K562 (cell line): Measurements from ENCODE around the gene CCDC33. TPM values are rescaled to one million over a fixed set of nuclear protein-coding genes. Genes with fewer than 3 reads are reported as not detected.
A peak's percentile ranks its signal among the peaks of the same experiment; 100 is the strongest.

Source experiments
- ATAC-seq: fragments of 200-7000 bp; cut with Tn5 transposase; 3 replicates; pipeline ENCODE4 v1.9.1; 2020; ENCODE audit warnings: moderate library complexity
- BruUV-seq: library from RNA; stranded (reverse); fragments of 400-500 nt; replicated peaks from 2 replicates; lab custom pipeline; 2021; lab: Mats Ljungman, UMichigan
- CTCF ChIA-PET: fragments of 300-600 bp; formaldehyde crosslinking; extraction: SDS; loops from one replicate; lab custom pipeline; 2021; ENCODE audit warnings: low intra/inter-chr PET ratio; lab: Yijun Ruan, JAX
- POLR2A ChIA-PET: fragments of 300-600, 350-650 bp; sonication (Branson Sonifier 250); formaldehyde crosslinking; extraction: SDS; loops from one replicate; lab custom pipeline; 2021; ENCODE audit warnings: antibody characterized with exemption, inconsistent platforms; lab: Yijun Ruan, JAX
- DNase-seq, 4 experiments: peaks; one replicate each; pipeline versions ENCODE4 v3.0.0 to v3.0.0-alpha.2; 2011 to 2018; ENCODE audit warnings: low spot score in 3 of 4, mixed read lengths in 3 of 4; ENCODE audit errors: extremely low read depth in 1 of 4
- FAIRE-seq: peaks from 2 replicates; lab custom pipeline; 2011; peaks lifted over from hg19 to GRCh38; lab: Jason Lieb, UNC
- H2AFZ ChIP-seq: 2 replicates; pipeline ENCODE4 v1.6.0; 2011; ENCODE audit warnings: low read depth, low read length, control low read depth, inconsistent platforms
- H3K27ac ChIP-seq: fragments of 200-600 bp; 3 replicates; pipeline ENCODE4 v1.8.0; 2011; ENCODE audit warnings: low read depth, mild to moderate bottlenecking, control low read depth, inconsistent platforms, low read length, moderate library complexity, mixed read lengths; ENCODE audit errors: extremely low read depth
- H3K27me3 ChIP-seq, 2 experiments: fragments of 300-600 bp in 1 of 2; 2 replicates in 1 of 2; 3 replicates in 1 of 2; pipeline versions ENCODE4 v1.6.0 to v1.8.0; 2011; ENCODE audit warnings: inconsistent platforms in 2 of 2, low read length in 2 of 2, mild to moderate bottlenecking in 1 of 2, mixed read lengths in 1 of 2, moderate library complexity in 1 of 2; ENCODE audit not compliant: control insufficient read depth in 2 of 2, insufficient read depth in 2 of 2
- H3K36me3 ChIP-seq: fragments of 300-600 bp; 3 replicates; pipeline ENCODE4 v1.8.0; 2011; ENCODE audit warnings: mild to moderate bottlenecking, low read length, inconsistent platforms; ENCODE audit not compliant: control insufficient read depth, insufficient read depth
- H3K4me1 ChIP-seq, 2 experiments: fragments of 200-600 bp in 1 of 2; replicated peaks in 1 of 2; 2 replicates in 1 of 2; 3 replicates in 1 of 2; pipeline versions ENCODE4 v1.5.1 to v1.8.0; 2011; ENCODE audit warnings: inconsistent platforms in 2 of 2, low read length in 2 of 2, mild to moderate bottlenecking in 1 of 2, mixed read lengths in 1 of 2, moderate library complexity in 1 of 2; ENCODE audit not compliant: control insufficient read depth in 2 of 2, insufficient read depth in 2 of 2
- H3K4me2 ChIP-seq: 2 replicates; pipeline ENCODE4 v1.6.1; 2011; ENCODE audit warnings: low read length, control low read depth, inconsistent platforms, mixed read lengths; ENCODE audit not compliant: insufficient read depth
- H3K4me3 ChIP-seq: fragments of 200-600 bp; sonication (generic), shearing (Covaris generic); 2 replicates; pipeline ENCODE4 v1.5.1; 2016; ENCODE audit warnings: control low read depth, inconsistent platforms
- H3K79me2 ChIP-seq: fragments of 200-600 bp; 3 replicates; pipeline ENCODE4 v1.8.0; 2011; ENCODE audit warnings: low read length, inconsistent platforms; ENCODE audit not compliant: control insufficient read depth, insufficient read depth
- H3K9ac ChIP-seq, 2 experiments: 2 replicates each; pipeline versions ENCODE4 v1.6.0 to v1.6.1; 2011; ENCODE audit warnings: low read depth in 2 of 2, low read length in 2 of 2, control low read depth in 1 of 2, inconsistent platforms in 1 of 2, mild to moderate bottlenecking in 1 of 2, mixed read lengths in 1 of 2; ENCODE audit not compliant: insufficient read depth in 1 of 2
- H3K9me1 ChIP-seq: one replicate; pipeline ENCODE4 v1.6.0; 2011; ENCODE audit warnings: inconsistent platforms, mild to moderate bottlenecking, low read length, moderate library complexity; ENCODE audit not compliant: control insufficient read depth, insufficient read depth
- H3K9me3 ChIP-seq: replicated peaks from 2 replicates; pipeline ENCODE4 v1.5.1; 2011; ENCODE audit warnings: low read depth, low read length, inconsistent platforms; ENCODE audit not compliant: control insufficient read depth, insufficient read depth
- H4K20me1 ChIP-seq: replicated peaks from 2 replicates; pipeline ENCODE4 v1.6.1; 2011; ENCODE audit warnings: low read length, inconsistent platforms, mixed read lengths; ENCODE audit not compliant: control insufficient read depth, insufficient read depth
- NCOA6 ChIP-seq: fragments of 450-650 bp; IDR thresholded peaks from 2 replicates; pipeline ENCODE4 v1.6.1; 2017; ENCODE audit warnings: mild to moderate bottlenecking
- NFYB ChIP-seq: IDR thresholded peaks from 2 replicates; pipeline ENCODE4 v1.6.1; 2011; ENCODE audit warnings: mild to moderate bottlenecking, moderate library complexity; ENCODE audit not compliant: insufficient read length; ENCODE audit errors: extremely low read depth
- PTRF ChIP-seq: fragments of 450-650 bp; IDR thresholded peaks from 2 replicates; pipeline ENCODE4 v1.6.1; 2016; ENCODE audit warnings: mild to moderate bottlenecking, missing genetic modification characterization, missing compliant biosample characterization
- RB1 ChIP-seq: fragments of 450-650 bp; IDR thresholded peaks from 2 replicates; pipeline ENCODE4 v1.6.1; 2017; ENCODE audit warnings: low read depth, mild to moderate bottlenecking
- SMC3 ChIP-seq: conservative IDR thresholded peaks from 2 replicates; pipeline ENCODE4 v1.6.1; 2011; ENCODE audit warnings: low read depth, low read length, improper control_type of control experiment; ENCODE audit not compliant: insufficient read depth
- TCFL5 ChIP-seq: fragments of 250-450 bp; sonication (Bioruptor Pico); conservative IDR thresholded peaks from 2 replicates; pipeline ENCODE4 v1.6.1; 2021; ENCODE audit warnings: mild to moderate bottlenecking, moderate library complexity, matching md5 sums
- THRAP3 ChIP-seq: fragments of 450-650 bp; IDR thresholded peaks from 2 replicates; pipeline ENCODE4 v1.6.1; 2016; ENCODE audit warnings: mild to moderate bottlenecking, inconsistent platforms, borderline replicate concordance
- ZNF143 ChIP-seq: sonication (generic); formaldehyde crosslinking; IDR thresholded peaks from 2 replicates; pipeline ENCODE4 v1.9.0; 2022; ENCODE audit warnings: mild to moderate bottlenecking, missing genetic modification reagents
- WGBS: fragments of 100-300 bp; shearing (Covaris generic); methylation state at CpG from one replicate; pipeline ENCODE4 v1.1.6; 2016; ENCODE audit warnings: low coverage, mixed read lengths; ENCODE audit not compliant: insufficient coverage; ENCODE audit errors: missing lambda C conversion rate; 5-methylcytosine and 5-hydroxymethylcytosine counted together
- in situ Hi-C: fragments of 300-500 bp; cut with MboI; formaldehyde crosslinking; loops from 4 replicates; pipeline ENCODE4 v1.15.0; 2018; ENCODE audit warnings: inconsistent platforms, mixed read lengths
- intact Hi-C: fragments of 100-400 bp; cut with micrococcal nuclease; formaldehyde crosslinking; loops from 2 replicates; pipeline ENCODE4 v1.14.2; 2022
- polyA plus RNA-seq, 8 experiments: library from polyadenylated mRNA; depleted of rRNA in 4 of 8; stranded (reverse) in 5 of 8; unstranded in 3 of 8; fragments of >200 nt; fragmentation: Nextera tagmentation in 2 of 8; fragmentation: Illumina TruSeq in 1 of 8; extraction: Ambion mirVana in 2 of 8; extraction: Trizol in 1 of 8; gene quantifications; 2 replicates each; pipeline versions ENCODE4 v1.2.1 to v1.2.3, GENCODE V29; 2011 to 2014; ENCODE audit warnings: inconsistent platforms in 1 of 8, missing spikeins in 1 of 8
- total RNA-seq, 7 experiments: library from RNA; depleted of rRNA in 6 of 7; stranded (reverse); fragments of >200 nt in 6 of 7; fragmentation: Illumina TruSeq in 2 of 7; extraction: Trizol in 2 of 7; gene quantifications; 2 replicates each; pipeline versions ENCODE4 v1.2.1 to v1.2.3, GENCODE V29; 2011 to 2021; ENCODE audit warnings: low replicate concordance in 1 of 7
- TF ChIP-seq, protein P1 (sequence below): sonication (generic); formaldehyde crosslinking; IDR thresholded peaks from 2 replicates; pipeline ENCODE4 v1.8.0; 2022; ENCODE audit warnings: mild to moderate bottlenecking, missing genetic modification reagents
- TF ChIP-seq, protein P2 (sequence below): fragments of 450-650 bp; formaldehyde crosslinking; IDR thresholded peaks from 2 replicates; pipeline ENCODE4 v1.4.0; 2020; ENCODE audit warnings: mild to moderate bottlenecking

Gene CCDC33
- total and polyA plus RNA-seq, 9 of the 15 experiments (the other 6 are each of a cell fraction or from before 2014, with no cell fraction given), result 0.08 to 1.1 (median 0.15) TPM; not detected in 4

DNA sequence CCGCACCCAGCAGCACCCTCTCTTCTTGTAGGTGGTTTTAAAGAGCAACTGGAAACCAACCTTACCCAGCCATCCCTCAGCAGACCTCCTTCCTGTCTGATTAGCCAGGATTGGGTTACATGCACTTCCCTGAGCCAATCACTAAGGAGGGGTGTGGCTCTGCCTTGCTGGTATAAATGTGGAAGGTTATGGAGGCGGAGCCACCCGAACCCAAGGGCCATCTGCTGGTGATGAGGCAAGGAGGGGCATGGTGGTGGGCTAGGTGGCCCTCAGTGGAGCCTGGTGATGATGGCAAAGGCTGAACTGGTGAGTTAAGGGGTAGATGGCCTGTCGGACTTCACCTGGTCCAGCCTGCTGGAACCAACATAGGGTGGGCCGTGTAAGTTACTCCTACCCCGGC is 39.8 kb downstream of the CCDC33 start (continued):
- TF ChIP-seq, protein P1, sequence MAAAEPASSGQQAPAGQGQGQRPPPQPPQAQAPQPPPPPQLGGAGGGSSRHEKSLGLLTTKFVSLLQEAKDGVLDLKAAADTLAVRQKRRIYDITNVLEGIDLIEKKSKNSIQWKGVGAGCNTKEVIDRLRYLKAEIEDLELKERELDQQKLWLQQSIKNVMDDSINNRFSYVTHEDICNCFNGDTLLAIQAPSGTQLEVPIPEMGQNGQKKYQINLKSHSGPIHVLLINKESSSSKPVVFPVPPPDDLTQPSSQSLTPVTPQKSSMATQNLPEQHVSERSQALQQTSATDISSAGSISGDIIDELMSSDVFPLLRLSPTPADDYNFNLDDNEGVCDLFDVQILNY, result no peak
- peak; percentile 91 for TF ChIP-seq NFYB
- TF ChIP-seq, all 486 proteins: peak for 6

DNA sequence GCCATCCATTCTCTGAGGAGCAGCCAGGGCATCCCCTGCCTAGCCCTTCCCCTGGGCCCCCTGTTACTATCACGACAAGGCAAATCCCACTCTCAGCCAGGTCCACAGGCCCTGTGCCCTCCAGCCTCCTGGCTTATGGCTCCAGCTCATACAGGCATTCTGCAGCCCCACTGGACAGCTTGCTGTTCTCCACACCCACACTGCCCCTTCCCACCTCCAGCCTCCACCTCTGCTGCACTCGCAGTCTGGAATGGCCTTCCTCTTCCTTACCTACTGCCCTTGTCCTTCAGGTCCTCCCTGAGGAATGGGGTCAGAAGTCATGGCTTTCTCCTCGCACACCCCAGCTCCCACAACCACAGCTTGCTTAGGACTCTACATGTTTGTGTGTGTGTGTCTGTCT is 40.4 kb downstream of the CCDC33 start:
- Histone ChIP-seq H3K9me3 (no peaks in the 10 kb centered on the region), H3K4me3 (no peak overlapping the region), H3K27me3 (peaks cover 12 to 37% of the 10 kb centered on the region in 2 experiments; a peak in 4 of 5 replicates), H3K79me2 (no peaks in the 10 kb centered on the region), H3K27ac (no peak overlapping the region), H2AFZ (no peak overlapping the region), H3K9me1 (no peaks in the 10 kb centered on the region), H3K36me3 (no peaks in the 10 kb centered on the region), H3K4me1 (no peaks in the 10 kb centered on the region; a peak in 1 of 5 replicates), H3K9ac (no peak overlapping the region), H3K4me2 (no peak overlapping the region), H4K20me1 (peaks cover 12% of the 10 kb centered on the region; the same call in 1 of the 2 replicates)
- FAIRE-seq, result no peak
- WGBS, result 0% methylated on average over 3 of the region's 3 CpGs
- ATAC-seq, result no peak
- POLR2A ChIA-PET, result interaction anchor here (1.0 kb wide), 2 partner anchors 12 to 15 kb away, joined by 3 to 5 read pairs; no protein-coding TSS in a partner anchor
- intact Hi-C loops (no loop called here), in situ Hi-C loops (loop anchor here (25.0 kb wide), 1 partner anchor 1639 kb away; no protein-coding TSS in a partner anchor)
- DNase-seq, result no peak
- no TSS peak for BruUV-seq
- TF ChIP-seq RB1 (no peak), THRAP3 (no peak), SMC3 (no peak), TCFL5 (CRISPR knock-in tag) (no peak), ZNF143 (CRISPR knock-in tag) (no peak), PTRF (tag) (no peak), NCOA6 (no peak)
- TF ChIP-seq, protein P2, sequence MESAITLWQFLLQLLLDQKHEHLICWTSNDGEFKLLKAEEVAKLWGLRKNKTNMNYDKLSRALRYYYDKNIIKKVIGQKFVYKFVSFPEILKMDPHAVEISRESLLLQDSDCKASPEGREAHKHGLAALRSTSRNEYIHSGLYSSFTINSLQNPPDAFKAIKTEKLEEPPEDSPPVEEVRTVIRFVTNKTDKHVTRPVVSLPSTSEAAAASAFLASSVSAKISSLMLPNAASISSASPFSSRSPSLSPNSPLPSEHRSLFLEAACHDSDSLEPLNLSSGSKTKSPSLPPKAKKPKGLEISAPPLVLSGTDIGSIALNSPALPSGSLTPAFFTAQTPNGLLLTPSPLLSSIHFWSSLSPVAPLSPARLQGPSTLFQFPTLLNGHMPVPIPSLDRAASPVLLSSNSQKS (CRISPR knock-in tag), result no peak
- CTCF ChIA-PET, result no interaction called here
